SK-N-SH treated with all-trans-retinoic acid at 6 μM for 48 hours (cell line): Measurements from ENCODE around the gene AGAP9.
"Not testable (repeated sequence)": the region's sequence is repeated elsewhere in the genome, so short reads cannot be mapped to it uniquely, and the experiment has no call there.

ENCODE experiments used
- CSDC2 ChIP-seq: fragments of 250-450 bp; sonication (Bioruptor Pico); IDR thresholded peaks from 2 replicates; pipeline ENCODE4 v1.5.0; 2020; ENCODE audit warnings: mild to moderate bottlenecking, moderate library complexity
- ESRRG ChIP-seq: fragments of 250-450 bp; sonication (Bioruptor Pico); IDR thresholded peaks from 2 replicates; pipeline ENCODE4 v1.6.1; 2021; ENCODE audit warnings: mild to moderate bottlenecking
- GLIS3 ChIP-seq: fragments of 250-450 bp; sonication (Bioruptor Pico); IDR thresholded peaks from 2 replicates; pipeline ENCODE4 v1.5.0; 2020; ENCODE audit warnings: mild to moderate bottlenecking, moderate library complexity
- OSR1 ChIP-seq: fragments of 250-450 bp; sonication (Bioruptor Pico); IDR thresholded peaks from 2 replicates; pipeline ENCODE4 v1.8.0; 2022; ENCODE audit warnings: moderate library complexity, mild to moderate bottlenecking, inconsistent platforms
- SNAI2 ChIP-seq: fragments of 250-450 bp; sonication (Bioruptor Pico); IDR thresholded peaks from 2 replicates; pipeline ENCODE4 v1.5.0; 2020; ENCODE audit warnings: mild to moderate bottlenecking, moderate library complexity
- TCF4 ChIP-seq: fragments of 250-450 bp; sonication (Bioruptor Pico); IDR thresholded peaks from 2 replicates; pipeline ENCODE4 v1.8.0; 2021; ENCODE audit warnings: mild to moderate bottlenecking, moderate library complexity, borderline replicate concordance
- ZFP3 ChIP-seq: fragments of 250-450 bp; sonication (Bioruptor Pico); IDR thresholded peaks from 2 replicates; pipeline ENCODE4 v1.5.0; 2020; ENCODE audit warnings: mild to moderate bottlenecking, moderate library complexity
- ZFP30 ChIP-seq: fragments of 450-650 bp; formaldehyde crosslinking; IDR thresholded peaks from 2 replicates; pipeline ENCODE4 v1.5.0; 2022; ENCODE audit warnings: mild to moderate bottlenecking, moderate library complexity
- ZNF565 ChIP-seq: fragments of 450-650 bp; formaldehyde crosslinking; conservative IDR thresholded peaks from 2 replicates; pipeline ENCODE4 v1.5.0; 2020; ENCODE audit warnings: low read depth, mild to moderate bottlenecking, moderate library complexity
- ZNF70 ChIP-seq: fragments of 450-650 bp; formaldehyde crosslinking; IDR thresholded peaks from 2 replicates; pipeline ENCODE4 v1.5.0; 2020; ENCODE audit warnings: mild to moderate bottlenecking, moderate library complexity
- ZNF8 ChIP-seq: fragments of 450-650 bp; formaldehyde crosslinking; IDR thresholded peaks from 2 replicates; pipeline ENCODE4 v1.5.0; 2020; ENCODE audit warnings: mild to moderate bottlenecking, moderate library complexity
- TF ChIP-seq, protein P1 (sequence below): fragments of 250-450 bp; sonication (Bioruptor Pico); IDR thresholded peaks from 2 replicates; pipeline ENCODE4 v1.8.0; 2020; ENCODE audit warnings: mild to moderate bottlenecking, moderate library complexity, borderline replicate concordance

DNA sequence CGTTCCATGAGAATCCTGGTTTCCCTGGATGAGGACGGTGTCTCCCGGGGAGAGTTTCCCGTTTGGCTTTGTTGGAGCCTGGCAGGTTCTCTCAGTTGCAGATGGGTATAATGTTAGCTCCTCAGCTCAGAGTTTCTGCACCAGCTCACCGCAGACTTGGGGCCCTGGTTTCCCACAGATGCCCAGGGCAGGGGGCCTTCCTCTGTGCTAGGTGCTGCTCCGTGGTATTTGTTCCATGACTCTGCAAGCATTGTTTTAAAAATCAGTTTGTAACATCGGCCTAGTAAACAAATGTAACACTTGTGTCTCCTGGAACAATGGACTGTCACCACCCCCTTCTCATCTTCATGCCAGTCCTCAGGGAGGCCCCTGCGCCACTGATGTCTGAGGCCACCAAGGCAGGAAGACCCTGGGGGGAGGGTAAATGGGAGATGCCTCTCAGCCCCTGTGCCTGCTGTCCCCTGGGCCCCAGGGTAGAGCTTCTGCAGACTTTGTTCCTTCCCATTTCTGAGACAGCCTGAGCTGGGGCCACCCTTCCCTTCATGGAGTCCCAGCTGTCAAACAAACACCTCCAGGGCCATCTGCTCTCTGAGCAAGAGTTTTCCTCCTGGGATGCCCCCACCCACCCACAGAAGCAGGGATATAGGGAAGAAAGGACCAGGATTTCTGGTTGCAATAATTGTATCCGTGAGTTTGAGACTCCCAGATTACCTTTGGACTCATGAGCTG lies 67.9 kb downstream of the AGAP9 start:
- not testable (repeated sequence) for TF ChIP-seq ESRRG (CRISPR knock-in tag); ZNF565; ZNF70; CSDC2 (CRISPR knock-in tag); SNAI2 (CRISPR knock-in tag); TCF4 (CRISPR knock-in tag); ZFP30 (CRISPR knock-in tag); GLIS3; OSR1 (CRISPR knock-in tag); ZFP3 (CRISPR knock-in tag); ZNF8
- TF ChIP-seq, protein P1, sequence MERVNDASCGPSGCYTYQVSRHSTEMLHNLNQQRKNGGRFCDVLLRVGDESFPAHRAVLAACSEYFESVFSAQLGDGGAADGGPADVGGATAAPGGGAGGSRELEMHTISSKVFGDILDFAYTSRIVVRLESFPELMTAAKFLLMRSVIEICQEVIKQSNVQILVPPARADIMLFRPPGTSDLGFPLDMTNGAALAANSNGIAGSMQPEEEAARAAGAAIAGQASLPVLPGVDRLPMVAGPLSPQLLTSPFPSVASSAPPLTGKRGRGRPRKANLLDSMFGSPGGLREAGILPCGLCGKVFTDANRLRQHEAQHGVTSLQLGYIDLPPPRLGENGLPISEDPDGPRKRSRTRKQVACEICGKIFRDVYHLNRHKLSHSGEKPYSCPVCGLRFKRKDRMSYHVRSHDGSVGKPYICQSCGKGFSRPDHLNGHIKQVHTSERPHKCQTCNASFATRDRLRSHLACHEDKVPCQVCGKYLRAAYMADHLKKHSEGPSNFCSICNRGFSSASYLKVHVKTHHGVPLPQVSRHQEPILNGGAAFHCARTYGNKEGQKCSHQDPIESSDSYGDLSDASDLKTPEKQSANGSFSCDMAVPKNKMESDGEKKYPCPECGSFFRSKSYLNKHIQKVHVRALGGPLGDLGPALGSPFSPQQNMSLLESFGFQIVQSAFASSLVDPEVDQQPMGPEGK (CRISPR knock-in tag), result not testable (repeated sequence)
